Measurements from ENCODE around the gene MRPL18.

DNA sequence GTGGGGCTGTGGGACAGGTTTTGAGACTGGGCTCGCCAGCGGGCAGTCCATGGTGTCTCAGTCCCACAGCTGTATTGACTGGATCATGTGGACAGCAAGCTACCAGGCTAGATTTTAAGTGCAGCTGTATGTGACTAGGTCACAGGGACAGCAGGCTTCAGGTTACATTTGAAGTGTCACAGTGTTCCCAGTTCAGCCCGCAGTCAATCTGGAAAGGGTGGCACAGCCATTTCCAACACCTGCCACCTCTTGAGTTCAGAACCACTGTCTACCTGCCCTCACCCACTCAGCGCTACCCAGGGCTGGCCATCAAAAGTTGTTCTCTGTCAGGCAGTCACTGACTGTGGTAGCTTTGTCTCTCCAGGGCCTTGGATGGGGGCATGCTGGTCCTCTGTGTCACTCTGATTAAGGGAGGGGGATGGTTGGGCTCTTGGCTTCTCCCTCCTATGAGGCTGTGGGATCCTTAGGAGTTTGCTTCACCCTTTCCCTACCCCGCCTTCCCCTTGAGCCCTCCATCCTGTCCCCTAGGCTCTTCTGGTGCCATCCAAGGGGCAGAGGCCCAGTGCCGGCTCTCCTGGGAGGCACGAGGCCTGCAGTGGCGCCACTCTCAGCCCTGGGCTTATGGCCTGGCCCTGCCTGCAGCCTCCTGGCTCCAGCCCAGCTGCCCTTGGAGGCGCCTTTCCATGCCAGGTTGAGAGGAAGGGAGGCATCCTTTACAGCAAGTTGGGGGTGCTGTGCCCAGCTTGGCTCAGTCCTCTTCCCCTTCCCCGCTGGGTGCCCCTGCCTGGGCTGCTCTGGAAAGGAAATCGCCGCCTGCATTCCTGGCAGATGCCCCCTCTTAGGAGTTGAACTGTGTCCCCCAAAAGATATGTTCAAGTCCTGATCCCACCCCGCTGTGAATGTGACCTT lies 54.7 kb downstream of the MRPL18 start:
- no peak for TF ChIP-seq CTCF (IDR thresholded peaks at IDR 0.05; ENCODE audit: low read length)
- no peak for TF ChIP-seq EZH2 (IDR thresholded peaks at IDR 0.05; ENCODE audit: borderline replicate concordance, low read length)
